ENCODE data around the gene LRP3.

- no peak for TF ChIP-seq CTCF (IDR thresholded peaks at IDR 0.05)
- TF ChIP-seq POLR2A (IDR thresholded peaks at IDR 0.05): no peak
Observed at GRCh38 chr19:33234092-33234491, 40.0 kb downstream of the LRP3 start.
